ENCODE measurements around the gene ARHGAP40.

ARHGAP40 gene

GRCh38 chr20:38680500-38681306 lies 79.1 kb downstream of the ARHGAP40 start:
- no peak for DNase-seq (ENCODE audit: low read depth)

- DNase-seq (ENCODE audit: low read depth), result no peak
Measured at GRCh38 chr20:38685271-38685670, 83.7 kb downstream of the ARHGAP40 start.

- no peak for DNase-seq (ENCODE audit: low read depth)
Measured at GRCh38 chr20:38685853-38686473, 84.4 kb downstream of the ARHGAP40 start.

- no peak for DNase-seq (ENCODE audit: low read depth)
Measured at GRCh38 chr20:38692436-38693411, 91.1 kb downstream of the ARHGAP40 start.

- DNase-seq (ENCODE audit: low read depth), result no peak
Measured at GRCh38 chr20:38697306-38697705, 95.7 kb downstream of the ARHGAP40 start.

GRCh38 chr20:38698541-38698940 lies 96.9 kb downstream of the ARHGAP40 start:
- DNase-seq (ENCODE audit: low read depth), result no peak

- DNase-seq (ENCODE audit: low read depth), result no peak
Measured at GRCh38 chr20:38700141-38700540, 98.5 kb downstream of the ARHGAP40 start.

All from non-pigmented ciliary epithelial cell (primary cell).